LNCaP clone FGC (cell line): ENCODE results near the gene AASS.

ENCODE experiments used
- DNase-seq: peaks from one replicate; pipeline ENCODE4 v3.0.0-alpha.2; 2011; ENCODE audit warnings: low read depth
- H3K4me3 ChIP-seq: 2 replicates; pipeline ENCODE4 v1.5.1; 2011; ENCODE audit warnings: mild to moderate bottlenecking, low read depth, low read length, control low read depth
- CTCF ChIP-seq: IDR thresholded peaks from 2 replicates; pipeline ENCODE4 v1.5.1; 2012; ENCODE audit warnings: mild to moderate bottlenecking; ENCODE audit not compliant: control insufficient read depth, insufficient read depth; ENCODE audit errors: extremely low read depth

The AASS gene

DNA sequence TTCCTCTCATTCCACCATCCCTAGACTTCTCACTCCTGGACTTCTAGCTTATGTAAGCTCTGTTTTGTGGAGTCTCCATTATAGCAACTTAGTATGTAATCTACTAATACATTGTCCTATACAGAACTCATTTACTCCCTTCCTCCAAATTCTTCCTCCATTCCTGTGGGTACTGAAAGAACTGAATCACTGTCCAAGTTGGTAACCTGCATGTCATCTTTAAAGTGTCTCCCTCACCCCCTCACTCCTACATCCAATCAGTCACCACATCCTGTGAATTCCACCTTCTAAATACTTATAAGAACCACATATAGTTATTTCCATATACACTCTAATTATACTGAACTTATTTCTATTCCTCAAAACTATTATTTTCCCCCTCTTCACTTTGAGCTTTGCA, 20.3 kb downstream of the AASS start:
- no peak for DNase-seq
- H3K4me3 ChIP-seq = no peak overlapping the region
- TF ChIP-seq CTCF = no peak

DNA sequence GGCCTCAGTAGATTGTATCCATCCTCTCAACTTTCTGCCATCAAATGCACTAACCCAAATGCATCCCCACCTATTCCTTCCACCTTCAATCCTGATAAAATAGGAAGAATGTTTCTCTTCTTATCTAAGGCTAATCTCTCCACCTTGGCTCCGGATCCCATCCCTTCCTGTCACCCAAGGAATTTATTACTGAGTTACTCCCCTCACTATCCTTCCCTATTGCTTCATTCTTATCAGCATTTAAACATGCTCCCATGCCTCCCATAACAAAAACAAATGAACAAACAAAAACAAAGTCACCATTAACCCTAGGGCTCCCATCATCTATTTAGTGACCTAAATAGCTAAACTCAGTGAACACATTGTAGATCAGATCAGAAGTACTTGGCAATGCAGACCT, 25.3 kb downstream of the AASS start:
- no peak for TF ChIP-seq CTCF
- no peak for DNase-seq
- H3K4me3 ChIP-seq = no peak overlapping the region

GRCh38 chr7:122103064-122103463, 41.0 kb downstream of the AASS start:
- DNase-seq = no peak
- H3K4me3 ChIP-seq = no peak overlapping the region
- no peak for TF ChIP-seq CTCF

GRCh38 chr7:122100021-122100420, 44.0 kb downstream of the AASS start:
- no peak for DNase-seq
- no peak for TF ChIP-seq CTCF
- no peak overlapping the region for H3K4me3 ChIP-seq

GRCh38 chr7:122095642-122096041, 48.4 kb downstream of the AASS start:
- DNase-seq = no peak
- H3K4me3 ChIP-seq = no peak overlapping the region
- no peak for TF ChIP-seq CTCF

GRCh38 chr7:122094549-122094948, 49.5 kb downstream of the AASS start:
- H3K4me3 ChIP-seq = no peak overlapping the region
- DNase-seq = no peak
- no peak for TF ChIP-seq CTCF

DNA sequence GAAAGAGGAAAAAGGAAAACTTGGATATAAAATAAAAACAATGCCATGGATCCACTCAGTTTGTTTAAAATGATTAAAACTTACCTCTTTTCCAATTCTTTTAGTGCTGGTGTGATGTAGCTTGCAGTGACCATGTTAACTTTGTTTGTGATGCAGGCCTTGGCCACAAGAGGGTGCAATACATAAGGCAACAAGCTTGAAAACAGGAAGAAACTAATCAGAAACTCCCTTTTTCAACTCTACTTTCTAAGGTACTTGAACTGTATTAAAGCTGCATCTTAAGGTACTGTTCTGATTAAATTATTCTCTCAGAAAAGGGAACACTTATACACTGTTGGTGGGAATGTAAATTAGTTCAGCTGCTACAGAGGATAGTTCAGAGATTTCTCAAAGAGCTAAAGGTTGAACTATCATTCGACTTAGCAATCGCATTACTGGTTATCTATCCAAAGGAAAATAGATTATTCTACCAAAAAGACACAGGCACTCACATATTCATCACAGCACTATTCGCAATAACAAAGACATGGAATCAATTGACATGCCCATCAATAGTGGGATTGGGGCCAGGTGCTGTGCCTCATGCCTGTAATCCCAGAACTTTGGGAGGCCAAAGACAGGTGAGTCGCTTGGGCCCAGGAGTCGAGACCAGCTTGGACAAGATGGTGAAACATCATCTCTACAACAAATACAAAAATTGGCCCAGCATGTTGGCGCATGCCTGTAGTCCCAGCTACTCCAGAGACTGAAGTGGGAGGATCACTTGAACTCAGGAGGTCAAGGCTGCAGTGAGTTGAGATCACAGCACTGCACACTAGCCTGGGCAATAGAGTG, 50.9 kb downstream of the AASS start:
- DNase-seq = peak; percentile 54
- TF ChIP-seq CTCF = peak; percentile 81
- H3K4me3 ChIP-seq = no peak overlapping the region
